Measurements from ENCODE around the gene KCNJ4. TPM values are rescaled to one million over a fixed set of nuclear protein-coding genes. Genes with fewer than 3 reads are reported as not detected.

KCNJ4 gene
- total RNA-seq, 3 donors from 2014 or later (not counting 1 experiment from before 2014, with no cell fraction given) = not detected

GRCh38 chr22:38487946-38488345 is 32.9 kb upstream of the KCNJ4 start:
- H3K4me1 Mint-ChIP-seq = peaks cover 25 to 38% of the 10 kb centered on the region in 2 donors
- 90% methylated on average over 5 of the region's 6 CpGs for WGBS (ENCODE audit: insufficient coverage)
- no peak for ATAC-seq
- no peaks in the 10 kb centered on the region for H3K9me3 ChIP-seq (ENCODE audit: control insufficient read depth, insufficient read depth, low read length)
- peak overlapping the region; percentile 36 to 75 for H3K27ac Mint-ChIP-seq
- intact Hi-C loops (cut with micrococcal nuclease) = no loop called here
- TF ChIP-seq CTCF (IDR thresholded peaks at IDR 0.05) = no peak
- DNase-seq = no peak
- H3K4me3 ChIP-seq (ENCODE audit: low read length) = no peak overlapping the region
- no peak overlapping the region for H3K4me3 Mint-ChIP-seq
- H3K9me3 Mint-ChIP-seq = no peaks in the 10 kb centered on the region
- H3K4me1 ChIP-seq (ENCODE audit: control insufficient read depth, insufficient read depth, low read length) = no peaks in the 10 kb centered on the region
- H3K36me3 ChIP-seq (ENCODE audit: control insufficient read depth, insufficient read depth, low read length) = peaks cover 90% of the 10 kb centered on the region
- peaks cover 22% of the 10 kb centered on the region for H3K36me3 Mint-ChIP-seq
- no peaks in the 10 kb centered on the region for H3K27me3 Mint-ChIP-seq (ENCODE audit: low read depth in 2 of 2)
- H3K27me3 ChIP-seq (ENCODE audit: control insufficient read depth, insufficient read depth, low read length) = no peaks in the 10 kb centered on the region
- H3K27ac ChIP-seq (ENCODE audit: low read length) = no peak overlapping the region

- no peak for DNase-seq
- Mint-ChIP-seq H3K27me3 (ENCODE audit: low read depth in 2 of 2) (no peaks in the 10 kb centered on the region), H3K27ac (peak overlapping the region; percentile 36 to 41), H3K36me3 (peaks cover 29% of the 10 kb centered on the region), H3K9me3 (no peaks in the 10 kb centered on the region), H3K4me1 (peaks cover 36 to 44% of the 10 kb centered on the region in 2 donors), H3K4me3 (no peak overlapping the region)
- no peak overlapping the region for H3K4me3 ChIP-seq (ENCODE audit: low read length)
- peaks cover 91% of the 10 kb centered on the region for H3K36me3 ChIP-seq (ENCODE audit: control insufficient read depth, insufficient read depth, low read length)
- WGBS (ENCODE audit: insufficient coverage) = 90% methylated on average over 5 of the region's 5 CpGs
- H3K9me3 ChIP-seq (ENCODE audit: control insufficient read depth, insufficient read depth, low read length) = no peaks in the 10 kb centered on the region
- TF ChIP-seq CTCF (IDR thresholded peaks at IDR 0.05) = no peak
- no peaks in the 10 kb centered on the region for H3K4me1 ChIP-seq (ENCODE audit: control insufficient read depth, insufficient read depth, low read length)
- intact Hi-C loops (cut with micrococcal nuclease) = no loop called here
- H3K27me3 ChIP-seq (ENCODE audit: control insufficient read depth, insufficient read depth, low read length) = no peaks in the 10 kb centered on the region
- H3K27ac ChIP-seq (ENCODE audit: low read length) = no peak overlapping the region
- ATAC-seq = peak in 2 of 3 donors; percentile 24 to 27
Measured at GRCh38 chr22:38485783-38486182, 30.8 kb upstream of the KCNJ4 start.

DNA sequence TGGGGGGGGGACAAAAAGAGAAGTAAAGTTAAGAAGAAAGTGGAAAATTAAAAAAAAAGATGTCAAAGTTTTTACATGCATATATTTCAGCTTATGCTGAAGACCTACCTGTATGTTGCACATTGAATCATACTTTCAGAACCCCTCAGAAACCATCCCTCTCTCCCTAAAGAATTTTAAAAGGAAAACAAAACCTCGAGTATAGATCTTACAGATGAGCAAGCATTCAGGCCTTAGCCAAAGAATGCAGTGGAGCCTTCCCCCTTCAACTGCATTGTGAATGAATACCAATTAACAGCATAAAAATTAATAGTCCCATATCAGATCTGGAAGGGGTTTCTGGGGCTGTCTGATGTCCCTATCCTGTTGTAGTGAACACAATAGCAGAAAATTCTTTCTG is 29.2 kb upstream of the KCNJ4 start:
- Histone ChIP-seq H3K27me3 (ENCODE audit: control insufficient read depth, insufficient read depth, low read length) (no peaks in the 10 kb centered on the region), H3K4me1 (ENCODE audit: control insufficient read depth, insufficient read depth, low read length) (no peaks in the 10 kb centered on the region), H3K9me3 (ENCODE audit: control insufficient read depth, insufficient read depth, low read length) (no peaks in the 10 kb centered on the region), H3K27ac (ENCODE audit: low read length) (no peak overlapping the region), H3K36me3 (ENCODE audit: control insufficient read depth, insufficient read depth, low read length) (peaks cover 85% of the 10 kb centered on the region), H3K4me3 (ENCODE audit: low read length) (no peak overlapping the region)
- Mint-ChIP-seq H3K27ac (peak overlapping the region; percentile 50 to 67), H3K9me3 (no peaks in the 10 kb centered on the region), H3K4me1 (peaks cover 25 to 31% of the 10 kb centered on the region in 2 donors), H3K4me3 (no peak overlapping the region), H3K27me3 (ENCODE audit: low read depth in 2 of 2) (no peaks in the 10 kb centered on the region), H3K36me3 (peaks cover 24% of the 10 kb centered on the region)
- 90% methylated on average over 1 of the region's 1 CpG for WGBS (ENCODE audit: insufficient coverage)
- ATAC-seq = no peak
- intact Hi-C loops (cut with micrococcal nuclease) = no loop called here
- no peak for TF ChIP-seq CTCF (IDR thresholded peaks at IDR 0.05)
- DNase-seq = no peak

DNA sequence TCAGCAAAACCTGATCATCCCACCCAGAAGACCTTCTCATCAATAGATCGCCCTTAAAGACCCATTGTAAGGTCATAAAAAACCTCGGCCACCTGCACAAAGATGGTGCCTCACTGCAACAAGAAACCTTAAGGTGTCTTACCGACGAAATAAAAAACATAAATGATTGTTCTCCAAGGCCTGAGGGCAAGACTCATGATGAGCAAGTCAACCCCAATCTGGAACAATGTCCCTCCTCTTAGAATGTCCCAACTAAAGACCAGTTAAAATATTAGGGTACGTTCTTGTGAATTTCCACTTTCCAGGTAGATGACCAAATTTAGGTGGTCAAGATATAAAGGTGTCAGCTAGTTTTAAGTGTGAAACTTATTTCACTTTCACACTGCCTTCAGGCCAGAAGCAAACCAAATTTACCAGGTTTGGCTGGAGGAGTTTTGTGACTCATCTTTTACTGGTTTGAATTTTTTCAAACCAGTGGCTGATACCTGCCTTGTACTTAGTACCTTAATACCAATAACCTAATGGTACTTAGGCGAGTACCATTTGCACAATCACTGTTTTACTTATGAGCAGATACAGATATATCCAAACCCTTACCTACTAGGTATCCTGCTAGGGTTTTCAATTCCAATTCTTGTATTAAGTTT is 27.8 kb upstream of the KCNJ4 start:
- ATAC-seq = peak in 1 of 3 donors; percentile 25
- Mint-ChIP-seq H3K9me3 (no peaks in the 10 kb centered on the region), H3K27me3 (ENCODE audit: low read depth in 2 of 2) (no peaks in the 10 kb centered on the region), H3K4me1 (peaks cover 22 to 23% of the 10 kb centered on the region in 2 donors), H3K36me3 (peaks cover 24% of the 10 kb centered on the region), H3K4me3 (no peak overlapping the region), H3K27ac (peak overlapping the region; percentile 50 to 67)
- no peaks in the 10 kb centered on the region for H3K4me1 ChIP-seq (ENCODE audit: control insufficient read depth, insufficient read depth, low read length)
- no peaks in the 10 kb centered on the region for H3K27me3 ChIP-seq (ENCODE audit: control insufficient read depth, insufficient read depth, low read length)
- H3K9me3 ChIP-seq (ENCODE audit: control insufficient read depth, insufficient read depth, low read length) = no peaks in the 10 kb centered on the region
- no peak for TF ChIP-seq CTCF (IDR thresholded peaks at IDR 0.05)
- no peak overlapping the region for H3K4me3 ChIP-seq (ENCODE audit: low read length)
- whole genome bisulfite sequencing (ENCODE audit: insufficient coverage) = 99% methylated on average over 5 of the region's 6 CpGs
- intact Hi-C loops (cut with micrococcal nuclease) = no loop called here
- peaks cover 71% of the 10 kb centered on the region for H3K36me3 ChIP-seq (ENCODE audit: control insufficient read depth, insufficient read depth, low read length)
- no peak overlapping the region for H3K27ac ChIP-seq (ENCODE audit: low read length)
- no peak for DNase-seq
